Astrocyte of the cerebellum (primary cell): ENCODE results near the gene SMIM35.

Experiments used
- DNase-seq: peaks from one replicate; pipeline ENCODE4 v3.0.0-alpha.2; 2011; ENCODE audit warnings: low read depth
- H3K4me3 ChIP-seq: 2 replicates; pipeline ENCODE4 v1.5.1; 2011; ENCODE audit warnings: mild to moderate bottlenecking, low read depth, low read length, moderate library complexity
- CTCF ChIP-seq: IDR thresholded peaks from 2 replicates; pipeline ENCODE4 v1.5.1; 2012; ENCODE audit warnings: low read length, low read depth, moderate library complexity, mild to moderate bottlenecking; ENCODE audit errors: missing control alignments
- in situ Hi-C: cut with HindIII; loops from 2 replicates; pipeline ENCODE4 v1.10.0; 2017; ENCODE audit warnings: low sequenced_read_pairs

SMIM35 gene

GRCh38 chr11:118042796-118043195 is 44.0 kb downstream of the SMIM35 start:
- no peak for DNase-seq
- in situ Hi-C loops: no loop called here
- no peak for TF ChIP-seq CTCF
- no peak overlapping the region for H3K4me3 ChIP-seq

GRCh38 chr11:118042141-118042540 is 44.6 kb downstream of the SMIM35 start:
- in situ Hi-C loops: no loop called here
- no peak for DNase-seq
- TF ChIP-seq CTCF: no peak
- no peak overlapping the region for H3K4me3 ChIP-seq

- no peak overlapping the region for H3K4me3 ChIP-seq
- TF ChIP-seq CTCF: no peak
- in situ Hi-C loops: no loop called here
Measured at GRCh38 chr11:118033443-118033842, 53.3 kb downstream of the SMIM35 start.

GRCh38 chr11:118028626-118029025 is 58.1 kb downstream of the SMIM35 start:
- no peak for DNase-seq
- H3K4me3 ChIP-seq: no peak overlapping the region
- in situ Hi-C loops: no loop called here
- TF ChIP-seq CTCF: no peak

More at GRCh38 chr11:118033443-118033842, 53.3 kb downstream of the SMIM35 start:
- no peak for DNase-seq

- in situ Hi-C loops: no loop called here
- no peak overlapping the region for H3K4me3 ChIP-seq
- DNase-seq: no peak
- no peak for TF ChIP-seq CTCF
Measured at GRCh38 chr11:118027694-118028093, 59.1 kb downstream of the SMIM35 start.

- in situ Hi-C loops: loop anchor here (5.0 kb wide), 1 partner anchor 49 kb away; no protein-coding TSS in a partner anchor
- H3K4me3 ChIP-seq: no peak overlapping the region
- no peak for TF ChIP-seq CTCF
- no peak for DNase-seq
Measured at GRCh38 chr11:118021146-118021545, 65.6 kb downstream of the SMIM35 start.

GRCh38 chr11:118018401-118018800 is 68.4 kb downstream of the SMIM35 start:
- H3K4me3 ChIP-seq: no peak overlapping the region
- TF ChIP-seq CTCF: no peak
- no peak for DNase-seq
- in situ Hi-C loops: no loop called here
